ENCODE data around the gene CHMP1B.

CHMP1B gene

GRCh38 chr18:11851146-11851805, at the start of gene CHMP1B:
CHMP1B (plus strand) TSS chr18:11851413; CDS start chr18:11851512, 99 bp downstream.
- peak; percentile 97 for DNase-seq (ENCODE audit: low spot score)

- DNase-seq (ENCODE audit: low spot score): no peak
Observed at GRCh38 chr18:11801573-11801972, 49.6 kb upstream of the CHMP1B start.

- DNase-seq (ENCODE audit: low spot score): no peak
Observed at GRCh38 chr18:11802158-11802557, 49.1 kb upstream of the CHMP1B start.

GRCh38 chr18:11802586-11802985, 48.6 kb upstream of the CHMP1B start:
- DNase-seq (ENCODE audit: low spot score): no peak

- DNase-seq (ENCODE audit: low spot score): no peak
Observed at GRCh38 chr18:11807233-11807632, 44.0 kb upstream of the CHMP1B start.

GRCh38 chr18:11808001-11808855, 43.0 kb upstream of the CHMP1B start:
- DNase-seq (ENCODE audit: low spot score): no peak

- DNase-seq (ENCODE audit: low spot score): no peak
Observed at GRCh38 chr18:11809895-11810294, 41.3 kb upstream of the CHMP1B start.

- no peak for DNase-seq (ENCODE audit: low spot score)
Observed at GRCh38 chr18:11810379-11810778, 40.8 kb upstream of the CHMP1B start.

GRCh38 chr18:11811009-11811408, 40.2 kb upstream of the CHMP1B start:
- no peak for DNase-seq (ENCODE audit: low spot score)

- no peak for DNase-seq (ENCODE audit: low spot score)
Observed at GRCh38 chr18:11817229-11817628, 34.0 kb upstream of the CHMP1B start.

- no peak for DNase-seq (ENCODE audit: low spot score)
Observed at GRCh38 chr18:11818486-11819203, 32.6 kb upstream of the CHMP1B start.

GRCh38 chr18:11819938-11820337, 31.3 kb upstream of the CHMP1B start:
- no peak for DNase-seq (ENCODE audit: low spot score)

- DNase-seq (ENCODE audit: low spot score): no peak
Observed at GRCh38 chr18:11820697-11821096, 30.5 kb upstream of the CHMP1B start.

GRCh38 chr18:11821208-11821607, 30.0 kb upstream of the CHMP1B start:
- DNase-seq (ENCODE audit: low spot score): no peak

- DNase-seq (ENCODE audit: low spot score): no peak
Observed at GRCh38 chr18:11821643-11822237, 29.5 kb upstream of the CHMP1B start.

- DNase-seq (ENCODE audit: low spot score): no peak
Observed at GRCh38 chr18:11823545-11823944, 27.7 kb upstream of the CHMP1B start.

- DNase-seq (ENCODE audit: low spot score): no peak
Observed at GRCh38 chr18:11826836-11827235, 24.4 kb upstream of the CHMP1B start.

GRCh38 chr18:11828786-11829432, 22.3 kb upstream of the CHMP1B start:
- no peak for DNase-seq (ENCODE audit: low spot score)

- no peak for DNase-seq (ENCODE audit: low spot score)
Observed at GRCh38 chr18:11830585-11830984, 20.6 kb upstream of the CHMP1B start.

- no peak for DNase-seq (ENCODE audit: low spot score)
Observed at GRCh38 chr18:11831921-11832320, 19.3 kb upstream of the CHMP1B start.

GRCh38 chr18:11834772-11835171, 16.4 kb upstream of the CHMP1B start:
- no peak for DNase-seq (ENCODE audit: low spot score)

- no peak for DNase-seq (ENCODE audit: low spot score)
Observed at GRCh38 chr18:11839556-11839955, 11.7 kb upstream of the CHMP1B start.

Data from cerebellar cortex (tissue), 1 donor.